Thymus (tissue), 11 donors: ENCODE measurements around the gene CTCF. TPM values are rescaled to one million over a fixed set of nuclear protein-coding genes. Genes with fewer than 3 reads are reported as not detected.
A peak's percentile ranks its signal among the peaks of the same experiment; 100 is the strongest.

Experiments
- DNase-seq, 9 donors: peaks; one replicate each; pipeline ENCODE4 v3.0.0-alpha.2; 2013; ENCODE audit warnings: low spot score in 9 of 9, low read depth in 6 of 9, missing footprints in 1 of 9
- H3K27ac ChIP-seq, 2 donors: one replicate each; pipeline ENCODE4 v1.5.1; 2013; ENCODE audit warnings: control low read depth in 1 of 2, low read depth in 1 of 2, low read length in 1 of 2, mild to moderate bottlenecking in 1 of 2, moderate library complexity in 1 of 2
- H3K27me3 ChIP-seq, 2 donors: one replicate each; pipeline ENCODE4 v1.5.1; 2013; ENCODE audit warnings: low read length in 1 of 2; ENCODE audit not compliant: control insufficient read depth in 2 of 2, insufficient read depth in 1 of 2
- H3K36me3 ChIP-seq, 2 donors: one replicate each; pipeline ENCODE4 v1.5.1; 2013; ENCODE audit warnings: low read length in 1 of 2, mild to moderate bottlenecking in 1 of 2, moderate library complexity in 1 of 2; ENCODE audit not compliant: control insufficient read depth in 2 of 2, insufficient read depth in 2 of 2
- H3K4me1 ChIP-seq, 2 donors: one replicate each; pipeline ENCODE4 v1.5.1; 2013; ENCODE audit warnings: low read length in 2 of 2; ENCODE audit not compliant: control insufficient read depth in 2 of 2, insufficient read depth in 2 of 2
- H3K4me3 ChIP-seq, 2 donors: one replicate each; pipeline ENCODE4 v1.5.1; 2013; ENCODE audit warnings: low read length in 2 of 2, control low read depth in 1 of 2, mild to moderate bottlenecking in 1 of 2
- H3K9me3 ChIP-seq, 2 donors: one replicate each; pipeline ENCODE4 v1.5.1; 2013; ENCODE audit warnings: low read length in 1 of 2, mild to moderate bottlenecking in 1 of 2; ENCODE audit not compliant: control insufficient read depth in 2 of 2, insufficient read depth in 1 of 2
- WGBS: extraction: QIAGEN DNeasy Blood & Tissue Kit; methylation state at CpG from one replicate; pipeline ENCODE4 v1.1.7; 2013; 5-methylcytosine and 5-hydroxymethylcytosine counted together
- polyA plus RNA-seq: library from polyadenylated mRNA; stranded (reverse); fragments of 200-250 nt; gene quantifications from one replicate; pipeline ENCODE4 v1.2.3, GENCODE V29; 2013
- total RNA-seq: library from RNA; stranded (reverse); fragments of 120-200 nt; gene quantifications from one replicate; pipeline ENCODE4 v1.2.4, GENCODE V29; 2013
- donor health status: healthy.

CTCF gene
- total and polyA plus RNA-seq, 2 donors, result 44.5 to 61.0 TPM

- WGBS, result 6% methylated on average over 78 of the region's 78 CpGs
- H3K4me3 ChIP-seq, result peak within 1 kb of the TSS; percentile 58 to 90
- peak within 1 kb of the TSS; percentile 73 to 80 for H3K27ac ChIP-seq
- DNase-seq, result peak in 8 of 9 donors; percentile 75 to 91 (median 82)
- peaks cover 8 to 14% of the 10 kb centered on the region in 2 donors for H3K36me3 ChIP-seq
- H3K9me3 ChIP-seq, result no peaks in the 10 kb centered on the region
- H3K4me1 ChIP-seq, result peaks cover 19 to 27% of the 10 kb centered on the region in 2 donors
- peaks cover 0 to 5% of the 10 kb centered on the region in 2 donors for H3K27me3 ChIP-seq
Measured at GRCh38 chr16:67666559-67667452, 104.5 kb downstream of the CTCF start, which contains the start of the genes C16orf86 and ENKD1. TSS of gene C16orf86 (plus strand) at chr16:67666814. CDS start at chr16:67666971, 157 bp downstream. TSS of gene ENKD1 (minus strand) at chr16:67666750. CDS start at chr16:67666442, 308 bp downstream.

- Histone ChIP-seq H3K27ac (peak overlapping the region; percentile 56 to 80), H3K4me3 (peak overlapping the region; percentile 58 to 90), H3K4me1 (peaks cover 19 to 25% of the 10 kb centered on the region in 2 donors), H3K27me3 (peaks cover 0 to 5% of the 10 kb centered on the region in 2 donors), H3K36me3 (peaks cover 6 to 8% of the 10 kb centered on the region in 2 donors), H3K9me3 (no peaks in the 10 kb centered on the region)
- 50% methylated on average over 10 of the region's 10 CpGs for WGBS
- DNase-seq, result no peak
Measured at GRCh38 chr16:67667453-67667816, 105.1 kb downstream of the CTCF start.

GRCh38 chr16:67667817-67668494 is 105.6 kb downstream of the CTCF start:
- peak overlapping the region; percentile 58 to 90 for H3K4me3 ChIP-seq
- peak; percentile 75 to 95 (median 83) for DNase-seq
- peak overlapping the region; percentile 56 to 80 for H3K27ac ChIP-seq
- peaks cover 0 to 5% of the 10 kb centered on the region in 2 donors for H3K27me3 ChIP-seq
- peaks cover under 1 to 3% of the 10 kb centered on the region in 2 donors for H3K36me3 ChIP-seq
- 28% methylated on average over 18 of the region's 18 CpGs for WGBS
- H3K9me3 ChIP-seq, result no peaks in the 10 kb centered on the region
- H3K4me1 ChIP-seq, result peaks cover 19 to 26% of the 10 kb centered on the region in 2 donors

- no peak overlapping the region for H3K4me3 ChIP-seq
- H3K27me3 ChIP-seq, result peaks cover 0 to 5% of the 10 kb centered on the region in 2 donors
- no peak overlapping the region for H3K27ac ChIP-seq
- no peaks in the 10 kb centered on the region for H3K36me3 ChIP-seq
- 94% methylated on average over 6 of the region's 6 CpGs for WGBS
- H3K4me1 ChIP-seq, result peaks cover 19 to 28% of the 10 kb centered on the region in 2 donors
- DNase-seq, result peak in 1 of 9 donors; percentile 37
- no peaks in the 10 kb centered on the region for H3K9me3 ChIP-seq
Measured at GRCh38 chr16:67668495-67669157, 106.3 kb downstream of the CTCF start.

- Histone ChIP-seq H3K4me1 (peaks cover 19 to 30% of the 10 kb centered on the region in 2 donors), H3K4me3 (no peak overlapping the region), H3K9me3 (no peaks in the 10 kb centered on the region), H3K36me3 (peaks cover 0 to 1% of the 10 kb centered on the region in 2 donors), H3K27me3 (peaks cover 0 to 5% of the 10 kb centered on the region in 2 donors), H3K27ac (no peak overlapping the region)
- no peak for DNase-seq
- WGBS, result 97% methylated on average over 10 of the region's 10 CpGs
Measured at GRCh38 chr16:67669499-67670101, 107.3 kb downstream of the CTCF start.

GRCh38 chr16:67672306-67672705 is 110.0 kb downstream of the CTCF start:
- Histone ChIP-seq H3K4me3 (no peak overlapping the region), H3K9me3 (no peaks in the 10 kb centered on the region), H3K27ac (no peak overlapping the region), H3K36me3 (peaks cover 7 to 12% of the 10 kb centered on the region in 2 donors), H3K27me3 (no peaks in the 10 kb centered on the region), H3K4me1 (peaks cover 7 to 16% of the 10 kb centered on the region in 2 donors)
- WGBS, result 79% methylated on average over 4 of the region's 4 CpGs
- no peak for DNase-seq

GRCh38 chr16:67672739-67673662 is 110.7 kb downstream of the CTCF start:
- Histone ChIP-seq H3K4me1 (peaks cover 3 to 10% of the 10 kb centered on the region in 2 donors), H3K4me3 (no peak overlapping the region), H3K9me3 (no peaks in the 10 kb centered on the region), H3K36me3 (peaks cover 10 to 16% of the 10 kb centered on the region in 2 donors), H3K27me3 (no peaks in the 10 kb centered on the region), H3K27ac (no peak overlapping the region)
- peak in 4 of 9 donors; percentile 29 to 63 (median 44) for DNase-seq
- 81% methylated on average over 13 of the region's 13 CpGs for WGBS
